SK-N-SH (cell line): Measurements from ENCODE around the gene OMP.

Experiments
- CTCF ChIP-seq: fragments of 200-600 bp; sonication (generic); IDR thresholded peaks from 2 replicates; pipeline ENCODE4 v1.6.1; 2017; ENCODE audit warnings: antibody characterized with exemption, mild to moderate bottlenecking, moderate library complexity
- FOXJ3 ChIP-seq: sonication (generic); formaldehyde crosslinking; IDR thresholded peaks from 2 replicates; pipeline ENCODE4 v1.5.1; 2020; ENCODE audit warnings: mild to moderate bottlenecking, missing genetic modification reagents
- FOXM1 ChIP-seq: IDR thresholded peaks from 2 replicates; pipeline ENCODE4 v1.4.0; 2012; ENCODE audit warnings: low read depth, mild to moderate bottlenecking
- MXI1 ChIP-seq: IDR thresholded peaks from 2 replicates; pipeline ENCODE4 v1.6.1; 2012; ENCODE audit warnings: mild to moderate bottlenecking, low read depth, low read length, improper control_type of control experiment
- PBX3 ChIP-seq: IDR thresholded peaks from 2 replicates; pipeline ENCODE4; 2012
- RFX5 ChIP-seq: IDR thresholded peaks from 2 replicates; pipeline ENCODE4 v1.6.1; 2012; ENCODE audit warnings: mild to moderate bottlenecking, improper control_type of control experiment, low read length
- RXRA ChIP-seq: IDR thresholded peaks from 2 replicates; pipeline ENCODE4 v1.4.0; 2012; ENCODE audit warnings: low read depth, mild to moderate bottlenecking, borderline replicate concordance
- SIN3A ChIP-seq: IDR thresholded peaks from 2 replicates; pipeline ENCODE4 v1.6.1; 2012; ENCODE audit warnings: low read depth, mild to moderate bottlenecking, low read length, moderate library complexity, borderline replicate concordance
- TAF1 ChIP-seq: IDR thresholded peaks from 2 replicates; pipeline ENCODE4 v1.6.1; 2012; ENCODE audit warnings: low read depth, mild to moderate bottlenecking, low read length, moderate library complexity, borderline replicate concordance
- USF2 ChIP-seq: fragments of 150-350 bp; IDR thresholded peaks from 2 replicates; pipeline ENCODE4 v1.6.1; 2017; ENCODE audit warnings: antibody characterized with exemption, low read length, low read depth, borderline replicate concordance

GRCh38 chr11:77111277-77111676 is 8.6 kb downstream of the OMP start:
- TF ChIP-seq RXRA (no peak), CTCF (no peak), USF2 (no peak), RFX5 (no peak), FOXJ3 (CRISPR knock-in tag) (no peak), SIN3A (no peak), PBX3 (no peak), MXI1 (no peak), FOXM1 (no peak), TAF1 (no peak)
